Stimulated activated memory B cell treated with anti-CD40 and anti-IgM and Interleukin-4, amounts not matched to agents 10 μg/mL and 1 μg/mL and 100 μg/mL, for 72 hours (primary cell): Measurements from ENCODE around the gene MTOR.
"Not testable (repeated sequence)": the region's sequence is repeated elsewhere in the genome, so short reads cannot be mapped to it uniquely, and the experiment has no call there.

ENCODE experiments used
- ATAC-seq: fragments of 150-1000 bp; cut with Tn5 transposase; 2 replicates; pipeline ENCODE4 v1.10.0; 2021
- H3K27ac Mint-ChIP-seq: one replicate; pipeline ENCODE4 v1.8.0; 2022; ENCODE audit warnings: mild to moderate bottlenecking, mixed read lengths
- H3K27me3 Mint-ChIP-seq: one replicate; pipeline ENCODE4 v1.8.0; 2022; ENCODE audit warnings: mixed read lengths
- H3K36me3 Mint-ChIP-seq: one replicate; pipeline ENCODE4 v1.8.0; 2022; ENCODE audit warnings: mixed read lengths
- H3K4me1 Mint-ChIP-seq: one replicate; pipeline ENCODE4 v1.8.0; 2022; ENCODE audit warnings: mixed read lengths
- H3K4me3 Mint-ChIP-seq: one replicate; pipeline ENCODE4 v1.8.0; 2022; ENCODE audit warnings: mild to moderate bottlenecking, moderate library complexity, mixed read lengths
- H3K9me3 Mint-ChIP-seq: one replicate; pipeline ENCODE4 v1.8.0; 2022; ENCODE audit warnings: mixed read lengths

The MTOR gene

DNA sequence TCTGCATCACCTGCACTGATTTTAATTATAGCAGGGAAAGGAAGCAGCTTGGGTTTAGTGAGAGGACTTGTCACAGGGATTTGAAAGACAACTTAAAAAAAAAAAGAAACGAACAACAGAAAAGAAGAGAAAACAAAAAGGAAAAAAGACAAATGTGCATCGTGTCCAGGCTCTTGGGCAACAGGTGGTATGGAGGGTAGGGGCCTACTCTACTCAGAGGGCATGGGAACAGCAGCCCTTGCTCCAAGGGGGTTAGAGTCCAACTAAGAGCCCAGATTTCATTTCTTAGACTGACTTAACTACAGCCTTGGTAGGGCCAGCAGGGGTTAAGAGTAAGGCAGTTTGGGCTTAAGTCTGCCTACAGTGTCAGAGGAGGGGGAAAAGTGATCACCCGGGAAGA lies 147.4 kb downstream of the MTOR start:
- Mint-ChIP-seq H3K9me3 (no peaks in the 10 kb centered on the region), H3K27me3 (no peaks in the 10 kb centered on the region), H3K4me3 (no peak overlapping the region), H3K36me3 (peaks cover 49% of the 10 kb centered on the region), H3K4me1 (no peaks in the 10 kb centered on the region), H3K27ac (no peak overlapping the region)
- no peak for ATAC-seq

DNA sequence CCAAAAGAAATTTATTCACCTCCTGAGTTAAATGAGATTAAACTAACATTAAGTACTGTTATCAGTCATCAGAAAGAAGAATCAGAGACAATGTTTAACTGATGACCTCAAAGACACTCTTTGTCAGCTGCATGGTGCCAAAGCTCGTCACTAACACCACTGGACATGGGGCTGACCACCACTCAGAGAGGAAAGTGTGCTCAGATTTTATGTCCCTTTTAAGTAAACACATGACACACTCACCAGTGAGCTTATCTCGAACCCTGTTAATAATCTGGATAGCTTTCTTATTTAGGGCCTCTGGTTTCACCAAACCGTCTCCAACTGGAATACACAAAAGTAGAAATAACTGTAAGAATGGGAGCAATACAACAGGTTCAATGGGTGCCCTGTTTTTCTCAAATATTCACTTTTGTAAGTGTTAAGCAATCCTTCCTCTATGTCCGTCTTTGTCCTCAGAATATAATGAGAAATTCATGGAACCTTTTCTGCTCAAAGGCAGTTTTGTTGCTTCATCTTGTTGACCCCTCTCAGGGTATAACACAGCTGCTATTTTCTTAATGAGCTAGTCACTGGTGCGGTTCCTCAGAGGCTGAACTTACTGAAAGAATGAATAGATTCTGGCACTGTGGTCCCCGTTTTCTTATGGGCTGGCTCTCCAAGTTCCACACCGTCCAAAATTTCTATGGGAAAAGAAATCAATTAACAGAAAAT lies 153.1 kb downstream of the MTOR start:
- Mint-ChIP-seq H3K27ac (no peak overlapping the region), H3K36me3 (peaks cover 60% of the 10 kb centered on the region), H3K4me1 (no peaks in the 10 kb centered on the region), H3K27me3 (no peaks in the 10 kb centered on the region), H3K9me3 (no peaks in the 10 kb centered on the region), H3K4me3 (no peak overlapping the region)
- no peak for ATAC-seq

DNA sequence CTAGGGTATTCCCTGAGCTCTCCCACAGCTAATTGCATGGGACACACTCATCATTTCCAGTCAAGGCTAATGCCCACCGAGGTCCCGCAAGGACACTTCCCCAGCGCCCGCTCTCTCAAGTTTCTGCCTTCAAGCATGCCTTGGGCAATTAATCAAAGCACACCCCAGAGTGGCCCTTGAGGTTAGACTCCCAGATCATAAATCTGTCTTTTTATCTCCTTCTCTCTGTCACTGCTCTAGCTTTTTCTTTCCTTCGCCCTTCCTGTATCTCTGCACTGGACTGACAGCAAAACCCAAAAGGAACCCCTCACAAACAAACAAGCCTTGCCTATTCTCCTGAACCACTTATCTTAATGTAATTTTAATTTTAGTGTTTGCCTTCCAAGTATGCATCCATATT lies 154.8 kb downstream of the MTOR start:
- H3K9me3 Mint-ChIP-seq, result no peaks in the 10 kb centered on the region
- H3K36me3 Mint-ChIP-seq, result peaks cover 49% of the 10 kb centered on the region
- no peak overlapping the region for H3K4me3 Mint-ChIP-seq
- no peak overlapping the region for H3K27ac Mint-ChIP-seq
- H3K4me1 Mint-ChIP-seq, result no peaks in the 10 kb centered on the region
- no peak for ATAC-seq
- no peaks in the 10 kb centered on the region for H3K27me3 Mint-ChIP-seq

DNA sequence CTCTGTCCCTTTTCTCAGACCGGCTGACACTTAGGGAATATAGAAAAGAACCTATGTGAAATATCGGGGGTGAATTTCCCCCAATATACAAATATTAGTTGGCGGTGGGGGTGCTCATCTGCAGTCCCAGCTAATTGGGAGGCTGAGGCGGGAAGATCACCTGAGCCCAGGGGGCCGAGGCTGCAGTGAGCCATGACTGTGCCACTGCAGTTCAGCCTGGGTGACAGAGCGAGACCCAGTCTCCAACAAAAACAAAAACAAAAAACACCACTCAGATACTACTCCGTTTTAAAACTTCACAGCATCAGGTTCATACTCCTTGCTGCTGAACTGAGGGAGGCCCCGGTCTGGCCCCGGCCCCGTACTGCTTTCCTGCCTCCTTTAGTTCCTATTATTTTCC lies 156.8 kb downstream of the MTOR start:
- ATAC-seq, result no peak
- H3K27ac Mint-ChIP-seq, result no peak overlapping the region
- H3K4me1 Mint-ChIP-seq, result no peaks in the 10 kb centered on the region
- H3K36me3 Mint-ChIP-seq, result peaks cover 40% of the 10 kb centered on the region
- no peaks in the 10 kb centered on the region for H3K9me3 Mint-ChIP-seq
- no peaks in the 10 kb centered on the region for H3K27me3 Mint-ChIP-seq
- no peak overlapping the region for H3K4me3 Mint-ChIP-seq

DNA sequence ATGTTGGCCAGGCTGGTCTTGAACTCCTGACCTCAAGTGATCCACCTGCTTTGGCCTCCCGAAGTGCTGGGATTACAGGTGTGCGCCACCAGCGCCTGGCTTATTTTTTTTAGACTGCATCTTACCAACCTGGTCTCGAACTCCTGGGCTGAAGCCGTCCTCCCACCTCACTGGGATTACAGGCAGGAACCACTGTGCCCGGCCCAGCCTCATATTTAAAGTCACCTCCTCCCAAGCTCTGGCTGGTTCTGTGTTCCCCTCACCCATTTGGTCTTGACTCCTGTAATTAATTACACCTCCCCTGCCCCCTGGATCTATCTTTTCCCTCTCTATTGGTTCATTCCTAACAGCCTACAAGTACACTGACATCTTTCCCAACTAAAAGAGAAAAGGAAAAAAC lies 161.0 kb downstream of the MTOR start:
- Mint-ChIP-seq H3K4me1 (peaks cover 13% of the 10 kb centered on the region), H3K27me3 (no peaks in the 10 kb centered on the region), H3K4me3 (peak overlapping the region; percentile 8), H3K27ac (peak overlapping the region; percentile 3), H3K36me3 (peaks cover 12% of the 10 kb centered on the region), H3K9me3 (no peaks in the 10 kb centered on the region)
- no peak for ATAC-seq

DNA sequence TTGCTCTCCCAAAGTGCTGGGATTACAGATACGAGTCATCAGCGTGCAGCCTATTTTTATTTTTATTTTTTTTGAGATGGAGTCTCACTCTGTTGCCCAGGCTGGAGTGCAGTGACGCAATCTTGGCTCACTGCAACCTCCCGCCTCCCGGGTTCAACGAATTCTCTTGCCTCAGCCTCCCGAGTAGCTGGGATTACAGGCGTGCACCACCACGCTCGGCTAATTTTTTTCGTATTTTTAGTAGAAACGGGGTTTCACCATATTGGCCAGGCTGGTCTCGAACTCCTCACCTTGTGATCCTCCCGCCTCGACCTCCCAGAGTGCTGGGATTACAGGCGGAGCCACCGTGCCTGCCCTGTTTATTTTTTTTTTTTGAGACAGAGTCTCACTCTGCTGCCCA lies 161.5 kb downstream of the MTOR start:
- not testable (repeated sequence) for H3K36me3 Mint-ChIP-seq, H3K4me3 Mint-ChIP-seq, ATAC-seq, H3K9me3 Mint-ChIP-seq, H3K27me3 Mint-ChIP-seq
- Mint-ChIP-seq H3K27ac (peak overlapping the region; percentile 95), H3K4me1 (peaks cover 13% of the 10 kb centered on the region)

DNA sequence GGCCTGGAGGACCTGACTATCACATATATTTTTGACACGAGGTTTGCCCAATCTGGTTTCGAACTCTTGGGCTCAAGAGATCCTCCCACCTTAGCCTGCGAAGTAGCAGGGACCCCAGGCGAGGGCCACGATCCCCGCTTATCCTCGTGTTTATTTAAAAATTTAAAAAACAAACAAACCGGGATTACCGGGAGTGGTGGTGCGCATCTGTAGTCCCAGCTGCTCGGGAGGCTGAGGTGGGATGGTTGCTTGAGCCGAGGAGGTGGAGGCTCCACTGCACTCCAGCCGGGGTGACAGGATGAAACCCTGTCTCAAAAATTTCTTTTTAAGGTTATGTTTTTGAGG lies 162.2 kb downstream of the MTOR start:
- peaks cover 13% of the 10 kb centered on the region for H3K4me1 Mint-ChIP-seq
- peaks cover 8% of the 10 kb centered on the region for H3K36me3 Mint-ChIP-seq
- no peaks in the 10 kb centered on the region for H3K9me3 Mint-ChIP-seq
- ATAC-seq, result no peak
- H3K4me3 Mint-ChIP-seq, result peak overlapping the region; percentile 92
- peak overlapping the region; percentile 95 for H3K27ac Mint-ChIP-seq
- no peaks in the 10 kb centered on the region for H3K27me3 Mint-ChIP-seq

DNA sequence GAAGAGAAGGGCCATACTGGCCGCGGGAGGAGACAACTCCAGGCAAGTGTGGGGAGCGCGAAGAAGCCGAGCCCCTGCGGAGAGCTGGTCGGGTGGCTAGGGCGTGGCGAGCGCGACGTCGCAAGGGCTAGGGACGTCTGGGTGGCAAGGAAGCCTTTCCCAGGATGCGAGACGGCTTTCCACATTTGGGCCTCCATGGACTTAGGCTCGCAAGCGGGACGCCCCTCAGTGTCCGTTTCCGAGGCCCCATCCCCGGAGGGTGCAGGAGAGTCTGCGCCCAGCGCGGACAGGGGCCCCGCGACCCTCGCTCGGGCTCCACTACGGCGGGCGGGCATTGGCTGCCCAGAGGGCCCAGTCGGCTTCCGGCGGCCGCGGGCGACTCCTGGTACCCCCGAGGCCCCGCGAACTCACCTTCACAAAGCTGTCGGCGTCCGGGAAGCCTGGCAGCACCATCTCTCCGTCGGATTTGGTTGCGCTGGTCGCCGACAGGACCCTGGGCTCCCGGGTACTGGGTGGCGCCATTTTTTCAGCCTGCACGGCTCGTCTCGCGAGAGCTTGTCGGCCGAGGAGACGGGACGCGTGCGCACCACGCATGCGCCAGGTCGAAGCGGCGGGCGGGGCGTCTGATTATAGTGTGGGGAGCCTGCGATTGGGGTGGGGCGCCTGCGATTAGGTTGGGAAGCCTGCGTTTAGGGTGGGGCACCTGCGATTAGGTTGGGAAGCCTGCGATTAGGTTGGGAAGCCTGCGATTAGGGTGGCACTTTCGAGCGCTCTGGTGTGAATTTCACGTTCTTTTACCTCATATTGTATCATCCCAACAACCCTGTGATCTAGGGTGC lies 162.8 kb downstream of the MTOR start, which contains the start of gene EXOSC10:
Gene EXOSC10 (minus strand): TSS at position 560 of the 839 bp plus-strand sequence. CDS start 38 bp downstream, at position 522.
- Mint-ChIP-seq H3K27me3 (no peaks in the 10 kb centered on the region), H3K4me1 (peaks cover 13% of the 10 kb centered on the region), H3K9me3 (no peaks in the 10 kb centered on the region), H3K4me3 (peak within 1 kb of the TSS; percentile 92), H3K36me3 (peaks cover 8% of the 10 kb centered on the region), H3K27ac (peak within 1 kb of the TSS; percentile 95)
- ATAC-seq, result peak; percentile 97

DNA sequence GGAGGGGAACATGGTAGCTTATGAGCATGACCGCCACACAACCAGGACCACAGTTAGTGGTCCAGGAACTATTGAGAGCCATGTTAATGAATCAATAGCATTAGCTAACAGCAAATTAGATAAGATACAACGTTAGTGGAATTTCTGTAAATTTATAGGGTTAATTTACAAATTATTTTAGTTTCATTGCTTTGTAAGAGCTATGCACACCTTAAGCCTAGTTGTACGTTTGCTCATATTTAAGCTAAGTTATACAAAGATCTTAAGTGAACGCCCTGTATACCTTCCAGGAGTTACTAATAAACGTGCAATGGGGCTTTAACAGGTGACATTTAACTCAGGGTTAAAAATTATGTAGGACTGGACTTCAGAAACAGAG lies 163.4 kb downstream of the MTOR start:
- peak overlapping the region; percentile 92 for H3K4me3 Mint-ChIP-seq
- no peaks in the 10 kb centered on the region for H3K27me3 Mint-ChIP-seq
- peaks cover 8% of the 10 kb centered on the region for H3K36me3 Mint-ChIP-seq
- H3K4me1 Mint-ChIP-seq, result peaks cover 13% of the 10 kb centered on the region
- no peaks in the 10 kb centered on the region for H3K9me3 Mint-ChIP-seq
- H3K27ac Mint-ChIP-seq, result peak overlapping the region; percentile 95
- ATAC-seq, result no peak

DNA sequence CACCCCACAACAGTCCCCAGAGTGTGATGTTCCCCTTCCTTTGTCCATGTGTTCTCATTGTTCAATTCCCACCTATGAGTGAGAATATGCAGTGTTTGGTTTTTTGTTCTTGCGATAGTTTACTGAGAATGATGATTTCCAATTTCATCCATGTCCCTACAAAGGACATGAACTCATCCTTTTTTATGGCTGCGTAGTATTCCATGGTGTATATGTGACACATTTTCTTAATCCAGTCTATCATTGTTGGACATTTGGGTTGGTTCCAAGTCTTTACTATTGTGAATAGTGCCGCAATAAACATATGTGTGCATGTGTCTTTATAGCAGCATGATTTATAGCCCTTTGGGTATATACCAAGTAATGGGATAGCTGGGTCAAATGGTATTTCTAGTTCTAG lies 178.6 kb downstream of the MTOR start:
- not testable (repeated sequence) for H3K9me3 Mint-ChIP-seq, H3K27ac Mint-ChIP-seq, H3K4me1 Mint-ChIP-seq, ATAC-seq, H3K4me3 Mint-ChIP-seq, H3K27me3 Mint-ChIP-seq
- peaks cover 57% of the 10 kb centered on the region for H3K36me3 Mint-ChIP-seq

DNA sequence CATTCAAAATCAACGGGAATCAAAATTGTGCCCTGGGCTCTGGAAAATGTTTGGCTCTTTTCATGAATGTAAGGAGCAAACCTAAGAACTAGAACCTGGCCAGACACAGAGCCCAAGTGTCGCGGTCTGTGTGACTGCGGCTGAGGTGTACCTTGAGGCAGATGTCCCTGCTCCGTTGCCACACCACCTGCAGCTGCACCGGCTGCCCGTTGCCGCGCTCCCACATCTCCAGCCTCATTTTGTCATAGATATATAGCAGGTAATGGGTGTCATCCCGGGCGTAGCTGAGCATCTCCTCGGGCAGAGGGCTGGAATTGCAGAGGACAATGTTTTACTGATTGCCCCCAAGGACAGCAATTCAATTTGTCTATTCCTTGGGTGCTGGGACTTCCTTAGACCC lies 181.4 kb downstream of the MTOR start:
- H3K4me3 Mint-ChIP-seq, result no peak overlapping the region
- peaks cover 55% of the 10 kb centered on the region for H3K36me3 Mint-ChIP-seq
- no peak for ATAC-seq
- H3K27me3 Mint-ChIP-seq, result no peaks in the 10 kb centered on the region
- H3K9me3 Mint-ChIP-seq, result no peaks in the 10 kb centered on the region
- no peak overlapping the region for H3K27ac Mint-ChIP-seq
- H3K4me1 Mint-ChIP-seq, result no peaks in the 10 kb centered on the region

DNA sequence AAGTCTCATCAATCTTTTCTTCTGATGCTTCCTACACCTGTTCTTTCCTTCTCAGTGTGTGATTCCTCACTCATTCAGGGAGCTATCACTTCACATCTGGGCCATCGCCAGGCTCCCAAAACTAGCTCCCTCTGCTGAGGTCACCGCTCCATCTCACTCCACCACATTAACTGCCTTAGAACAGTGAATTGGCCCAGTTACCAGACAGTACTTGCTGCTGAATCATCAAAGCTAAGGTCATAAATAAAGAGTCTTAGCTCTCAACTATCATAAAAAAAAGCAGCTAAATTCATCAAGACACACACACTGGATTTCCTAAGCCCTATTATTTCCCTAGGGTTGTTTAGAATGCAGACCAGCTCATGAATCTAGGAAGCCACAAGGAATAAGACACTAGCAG lies 183.7 kb downstream of the MTOR start:
- no peaks in the 10 kb centered on the region for H3K9me3 Mint-ChIP-seq
- H3K27ac Mint-ChIP-seq, result no peak overlapping the region
- no peak overlapping the region for H3K4me3 Mint-ChIP-seq
- ATAC-seq, result no peak
- no peaks in the 10 kb centered on the region for H3K4me1 Mint-ChIP-seq
- peaks cover 52% of the 10 kb centered on the region for H3K36me3 Mint-ChIP-seq
- H3K27me3 Mint-ChIP-seq, result no peaks in the 10 kb centered on the region

DNA sequence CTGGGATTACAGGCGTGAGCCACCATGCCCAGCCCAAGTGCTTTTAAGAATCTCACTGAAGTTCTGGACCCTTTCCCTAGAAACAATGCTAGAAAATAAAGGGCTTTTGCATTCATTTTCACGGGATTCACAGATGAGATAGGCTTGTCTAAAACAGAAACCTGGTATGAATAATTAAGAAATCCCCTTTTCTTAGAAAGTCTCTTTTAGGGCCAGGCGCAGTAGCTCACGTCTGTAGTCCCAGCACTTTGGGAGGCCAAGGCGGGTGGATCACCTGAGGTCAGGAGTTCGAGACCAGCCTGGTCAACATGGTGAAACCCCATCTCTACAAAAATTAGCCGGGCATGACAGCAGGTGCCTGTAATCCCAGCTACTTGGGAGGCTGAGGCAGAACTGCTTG lies 189.0 kb downstream of the MTOR start:
- not testable (repeated sequence) for H3K27me3 Mint-ChIP-seq, H3K9me3 Mint-ChIP-seq, H3K4me3 Mint-ChIP-seq, H3K4me1 Mint-ChIP-seq
- peak; percentile 72 for ATAC-seq
- Mint-ChIP-seq H3K27ac (peak overlapping the region; percentile 4), H3K36me3 (peaks cover 62% of the 10 kb centered on the region)

DNA sequence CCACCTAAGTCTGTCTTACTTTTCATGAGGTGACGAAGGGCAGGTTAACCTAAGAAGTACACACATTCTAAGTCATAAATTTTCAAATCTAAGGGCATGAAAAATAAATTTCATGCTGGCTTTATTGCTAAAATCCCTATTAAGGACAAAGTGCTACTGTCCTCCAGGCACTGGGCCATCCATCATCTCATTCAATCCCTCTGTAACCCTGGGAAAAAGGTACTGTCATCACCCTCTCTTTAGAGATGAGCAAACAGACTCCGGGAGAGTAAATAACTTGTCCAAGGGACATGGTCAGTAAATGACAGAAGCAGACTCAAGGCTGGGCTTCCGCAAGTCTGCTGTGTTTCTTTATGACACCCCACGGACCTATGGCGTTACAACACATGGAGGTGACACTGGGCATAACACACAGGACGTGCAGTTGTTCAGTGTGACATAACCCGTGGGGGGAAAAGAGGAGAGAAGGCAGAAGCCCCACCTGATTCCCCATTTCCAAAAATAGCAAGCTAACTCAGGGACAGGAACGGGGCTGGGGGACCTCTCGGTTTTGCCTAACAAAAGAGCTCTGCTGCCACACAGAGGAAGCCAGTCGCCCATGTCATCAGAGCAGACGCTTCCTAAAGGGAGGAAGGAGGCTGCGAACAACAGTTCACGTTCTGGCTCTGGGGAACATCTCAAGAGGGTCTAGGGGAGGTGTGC lies 190.0 kb downstream of the MTOR start:
- Mint-ChIP-seq H3K27me3 (no peaks in the 10 kb centered on the region), H3K9me3 (no peaks in the 10 kb centered on the region), H3K36me3 (peaks cover 65% of the 10 kb centered on the region), H3K27ac (peak overlapping the region; percentile 4), H3K4me1 (peaks cover 5% of the 10 kb centered on the region), H3K4me3 (no peak overlapping the region)
- peak; percentile 56 for ATAC-seq

DNA sequence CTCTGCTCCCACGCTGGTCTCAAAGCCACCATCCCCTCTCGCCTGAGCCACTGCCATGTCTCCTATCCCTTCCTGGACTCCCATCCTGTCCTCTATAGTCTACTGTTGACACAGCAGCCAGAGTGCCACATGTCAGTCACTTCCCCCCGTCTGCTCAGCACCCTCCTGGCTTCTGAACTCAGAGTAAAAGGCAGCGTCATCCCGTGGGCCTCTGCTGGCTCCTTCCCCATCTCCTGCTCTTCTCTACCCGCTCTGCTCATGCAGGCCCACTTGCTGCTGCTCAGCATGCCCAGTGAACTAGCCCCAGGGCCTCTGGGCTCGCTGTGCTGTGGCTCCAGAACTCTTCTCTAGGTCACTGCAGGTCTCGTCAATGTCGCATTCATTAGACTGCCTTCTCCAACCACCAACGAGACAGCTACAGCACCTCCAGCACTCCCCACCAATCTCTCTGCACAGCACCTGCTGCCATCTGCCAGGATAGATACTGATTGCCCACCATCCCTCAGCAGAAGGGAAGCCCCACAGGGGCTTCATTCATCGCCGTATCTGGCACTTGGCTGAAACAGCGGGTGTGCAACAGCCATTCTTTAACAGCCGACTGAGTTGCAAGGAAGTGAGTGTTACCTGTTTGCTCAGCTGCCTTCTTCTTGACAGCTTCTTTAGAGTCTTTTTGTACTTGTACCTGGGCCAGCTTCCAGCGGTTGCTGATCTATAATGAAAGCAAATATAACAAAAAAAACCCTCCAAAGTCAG lies 190.7 kb downstream of the MTOR start:
- no peaks in the 10 kb centered on the region for H3K9me3 Mint-ChIP-seq
- no peak for ATAC-seq
- H3K4me3 Mint-ChIP-seq, result no peak overlapping the region
- peak overlapping the region; percentile 4 for H3K27ac Mint-ChIP-seq
- H3K36me3 Mint-ChIP-seq, result peaks cover 64% of the 10 kb centered on the region
- H3K4me1 Mint-ChIP-seq, result peaks cover 5% of the 10 kb centered on the region
- H3K27me3 Mint-ChIP-seq, result no peaks in the 10 kb centered on the region
